Fibroblast of peridontal ligament (primary cell): ENCODE measurements around the gene TAS2R4.
"Not testable (repeated sequence)": the region's sequence is repeated elsewhere in the genome, so short reads cannot be mapped to it uniquely, and the experiment has no call there.

Experiments used
- DNase-seq: peaks from one replicate; pipeline ENCODE4 v3.0.0-alpha.2; 2010; ENCODE audit errors: extremely low read depth

The TAS2R4 gene

DNA sequence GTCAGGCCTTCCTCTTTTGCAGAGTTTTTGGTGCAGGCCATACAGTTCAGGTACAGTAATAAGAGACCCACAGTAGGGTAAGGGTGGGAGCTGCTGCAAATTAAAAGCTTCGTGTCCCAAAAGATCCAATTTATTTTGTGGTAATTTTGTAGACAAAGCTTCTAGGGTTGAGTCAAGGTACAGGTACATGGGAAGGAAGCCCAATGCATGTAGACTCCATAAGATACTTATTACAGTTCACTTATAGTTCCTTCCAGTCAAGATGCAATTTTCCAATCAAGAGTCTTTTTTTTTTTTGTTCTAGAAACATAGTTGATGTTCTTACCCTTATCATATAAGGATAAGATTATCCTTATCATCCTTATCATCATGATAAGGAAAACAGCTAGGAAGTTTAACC lies at the start of gene TAS2R4:
TSS of gene TAS2R4 (plus strand) at position 301 of the 400 bp plus-strand sequence. CDS start 1,815 bp downstream, outside the sequence.
- DNase-seq = no peak

DNA sequence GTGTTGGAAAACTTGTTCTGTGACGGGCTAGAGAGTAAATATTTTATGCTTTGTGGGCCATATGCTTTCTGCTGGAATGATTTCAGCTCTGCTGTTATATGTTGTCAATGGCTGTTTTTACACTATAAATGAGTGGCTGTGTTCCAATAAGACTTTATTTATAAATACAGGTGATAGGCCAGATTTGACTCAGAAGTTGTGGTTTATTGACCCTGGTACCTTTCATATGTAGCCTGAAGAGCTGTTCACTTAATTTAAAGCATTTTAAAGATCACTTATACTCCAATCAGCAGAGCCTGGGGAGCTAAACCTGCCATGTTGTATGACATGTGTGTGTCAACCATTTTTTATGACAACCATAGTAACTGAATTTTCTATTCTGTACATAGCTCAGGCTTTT lies 47.5 kb upstream of the TAS2R4 start:
- DNase-seq = no peak

- DNase-seq = no peak
These were observed 44.9 kb upstream of the TAS2R4 start for GRCh38 chr7:141731476-141732149.

DNA sequence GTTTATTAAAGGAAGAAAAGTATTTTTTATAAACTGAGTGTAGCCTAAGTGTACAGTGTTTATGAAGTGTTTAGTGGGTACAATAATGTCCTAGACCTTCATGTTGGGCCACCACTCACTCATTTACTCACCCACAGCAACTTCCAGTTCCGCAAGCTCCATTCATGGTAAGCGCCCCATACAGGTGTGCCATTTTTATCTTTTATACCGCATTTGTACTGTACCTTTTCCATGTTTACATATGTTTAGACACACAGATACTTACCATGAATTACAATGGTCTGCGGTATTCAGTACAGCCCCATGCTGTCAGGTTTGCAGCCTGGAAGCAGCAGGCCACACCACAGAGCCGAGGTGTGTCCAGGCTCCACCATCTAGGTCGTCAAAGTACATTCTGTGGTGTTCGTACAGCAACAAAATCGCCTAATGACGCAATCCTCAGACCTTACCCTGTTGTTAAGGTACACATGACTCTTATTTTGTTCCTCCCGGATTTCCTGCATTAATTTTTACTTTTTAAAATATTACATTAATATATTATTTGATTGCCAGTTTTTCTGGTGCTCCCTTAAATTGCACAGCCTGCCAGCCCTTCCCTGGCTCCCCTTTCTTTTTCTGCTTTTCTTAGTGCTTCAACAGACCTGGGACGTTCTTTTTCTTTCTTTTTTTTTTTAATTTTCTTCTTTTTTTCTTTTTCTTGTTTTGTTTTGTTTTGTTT lies 39.2 kb upstream of the TAS2R4 start:
- peak; percentile 17 for DNase-seq

DNA sequence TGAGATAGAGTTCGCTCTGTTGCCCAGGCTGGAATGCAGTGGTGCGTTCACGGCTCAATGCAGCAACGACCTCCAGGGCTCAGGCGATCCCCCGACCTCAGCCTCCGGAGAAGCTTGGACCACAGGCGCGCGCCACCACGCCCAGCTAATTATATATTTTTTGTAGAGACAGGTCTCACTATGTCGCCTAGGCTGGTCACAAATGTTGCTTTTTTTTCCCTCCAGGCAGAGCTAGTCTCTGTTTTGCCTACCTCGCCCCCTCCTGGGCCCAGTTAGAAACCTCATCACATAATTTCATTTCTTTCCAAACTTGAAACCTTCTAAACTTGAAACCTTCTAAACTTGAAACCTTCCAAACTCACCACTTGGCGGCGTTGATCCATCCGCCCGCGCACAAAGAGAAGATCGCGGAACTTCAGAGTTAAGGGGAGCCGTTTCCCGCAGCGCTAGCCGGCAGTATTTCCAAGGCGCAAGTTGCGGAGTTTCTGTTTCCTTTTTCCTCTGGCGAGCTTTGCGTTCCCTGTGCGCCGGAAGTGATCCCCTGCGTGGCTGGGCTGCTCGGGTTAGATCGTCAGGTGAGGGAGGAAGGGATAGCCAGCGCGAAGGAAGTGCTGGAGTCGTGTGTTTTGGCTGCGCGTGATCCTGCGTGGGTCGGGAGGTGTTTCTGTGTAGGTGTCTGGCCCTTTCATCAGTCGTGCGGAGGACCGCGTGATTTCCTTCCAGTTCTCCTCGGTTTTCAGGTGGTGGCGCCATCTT lies 38.5 kb upstream of the TAS2R4 start, which contains the start of gene SSBP1:
TSS of gene SSBP1 (plus strand) at position 523 of the 756 bp plus-strand sequence. CDS start 809 bp downstream, outside the sequence.
- DNase-seq = peak; percentile 97

DNA sequence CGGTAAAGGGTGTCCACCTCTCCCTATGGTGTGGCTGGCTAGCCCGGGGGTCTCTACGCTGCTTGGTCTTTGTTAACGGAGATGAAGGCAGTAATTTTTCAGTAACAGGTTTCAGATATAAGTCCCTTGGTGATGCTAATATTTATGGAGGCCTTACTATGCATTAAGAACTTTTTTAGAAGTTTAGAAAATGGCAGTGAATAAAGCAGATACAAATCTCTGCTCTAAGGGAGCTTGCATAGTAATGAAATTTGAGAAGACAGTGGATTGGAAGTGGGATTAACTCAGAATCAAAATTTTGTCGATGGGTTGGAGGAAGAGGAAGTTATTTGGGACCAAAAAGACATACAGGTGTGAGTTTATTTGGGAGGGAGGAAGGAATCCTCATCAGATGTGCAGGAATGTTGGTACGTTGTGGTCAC lies 37.9 kb upstream of the TAS2R4 start:
- no peak for DNase-seq

GRCh38 chr7:141739250-141739649 lies 37.2 kb upstream of the TAS2R4 start:
- DNase-seq = no peak

- DNase-seq = no peak
These were observed 34.2 kb upstream of the TAS2R4 start for GRCh38 chr7:141742229-141742628.

DNA sequence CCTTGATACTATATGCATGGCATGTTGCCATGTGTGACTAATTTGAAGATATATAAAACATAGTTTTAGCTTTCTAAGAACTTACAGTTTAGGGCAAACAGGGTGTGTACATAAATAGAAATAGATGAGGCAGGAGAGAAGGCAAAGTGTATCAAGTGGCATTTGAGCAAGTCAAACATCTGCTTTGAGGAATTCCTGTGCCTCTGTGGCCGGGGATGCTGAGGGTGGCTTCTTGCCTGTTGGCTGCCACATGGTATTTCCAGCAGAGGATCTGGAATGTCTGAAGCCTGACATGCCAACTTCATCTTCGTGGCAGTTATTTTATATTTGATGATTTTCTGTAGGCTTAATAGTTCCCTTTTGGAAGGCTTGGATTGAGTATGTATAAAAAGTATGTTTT lies 32.3 kb upstream of the TAS2R4 start:
- no peak for DNase-seq

GRCh38 chr7:141748396-141748795 lies 28.1 kb upstream of the TAS2R4 start:
- DNase-seq = no peak

GRCh38 chr7:141751904-141752303 lies 24.6 kb upstream of the TAS2R4 start:
- DNase-seq = not testable (repeated sequence)

- no peak for DNase-seq
These were observed 23.8 kb upstream of the TAS2R4 start for GRCh38 chr7:141752634-141753033.

- peak; percentile 7 for DNase-seq
These were observed 21.5 kb upstream of the TAS2R4 start for GRCh38 chr7:141754939-141755338.

GRCh38 chr7:141763797-141764196 lies 12.7 kb upstream of the TAS2R4 start, which contains the start of gene TAS2R3:
Gene TAS2R3 (plus strand): TSS chr7:141764097. CDS start chr7:141764159, 62 bp downstream.
- no peak for DNase-seq

DNA sequence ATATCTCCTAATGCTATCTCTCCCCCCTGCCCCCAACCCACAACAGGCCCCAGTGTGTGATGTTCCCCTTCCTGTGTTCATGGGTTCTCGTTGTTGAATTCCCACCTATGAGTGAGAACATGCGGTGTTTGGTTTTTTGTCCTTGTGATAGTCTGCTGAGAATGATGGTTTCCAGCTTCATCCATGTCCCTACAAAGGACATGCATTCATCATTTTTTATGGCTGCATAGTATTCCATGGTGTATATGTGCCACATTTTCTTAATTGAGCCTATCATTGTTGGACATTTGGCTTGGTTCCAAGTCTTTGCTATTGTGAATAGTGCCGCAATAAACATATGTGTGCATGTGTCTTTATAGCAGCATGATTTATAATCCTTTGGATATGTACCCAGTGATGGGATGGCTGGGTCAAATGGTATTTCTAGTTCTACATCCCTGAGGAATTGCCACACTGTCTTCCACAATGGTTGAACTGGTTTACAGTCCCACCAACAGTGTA lies 6.3 kb upstream of the TAS2R4 start:
- DNase-seq = not testable (repeated sequence)

GRCh38 chr7:141785706-141786552 lies 9.5 kb downstream of the TAS2R4 start:
- peak; percentile 60 for DNase-seq

DNA sequence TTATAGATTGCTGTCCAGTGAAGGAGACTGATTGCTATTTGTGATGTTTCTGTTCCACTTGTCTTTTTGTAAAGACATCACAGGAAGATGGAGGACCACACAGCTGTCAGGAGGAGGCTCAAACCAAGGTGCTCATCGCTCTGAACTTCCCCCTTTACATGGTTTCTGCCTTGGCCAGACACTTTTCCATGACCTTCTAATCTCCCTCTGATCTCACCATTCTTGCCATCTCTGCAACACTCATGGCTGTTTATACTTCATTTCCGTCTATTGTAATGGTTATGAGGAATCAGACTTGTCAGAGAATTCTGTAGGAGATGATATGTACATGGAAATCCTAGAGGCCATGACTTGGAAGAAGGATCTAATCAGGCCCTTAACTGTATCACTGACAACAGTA lies 11.8 kb downstream of the TAS2R4 start:
- DNase-seq = no peak

- no peak for DNase-seq
These were observed 13.4 kb downstream of the TAS2R4 start, which contains the start of gene TAS2R5 for GRCh38 chr7:141789917-141790316. Gene TAS2R5 (plus strand): TSS chr7:141790217. CDS start chr7:141790362, 145 bp downstream.

- DNase-seq = no peak
These were observed 16.1 kb downstream of the TAS2R4 start for GRCh38 chr7:141792526-141792925.

- no peak for DNase-seq
These were observed 43.6 kb downstream of the TAS2R4 start for GRCh38 chr7:141820067-141820466.

DNA sequence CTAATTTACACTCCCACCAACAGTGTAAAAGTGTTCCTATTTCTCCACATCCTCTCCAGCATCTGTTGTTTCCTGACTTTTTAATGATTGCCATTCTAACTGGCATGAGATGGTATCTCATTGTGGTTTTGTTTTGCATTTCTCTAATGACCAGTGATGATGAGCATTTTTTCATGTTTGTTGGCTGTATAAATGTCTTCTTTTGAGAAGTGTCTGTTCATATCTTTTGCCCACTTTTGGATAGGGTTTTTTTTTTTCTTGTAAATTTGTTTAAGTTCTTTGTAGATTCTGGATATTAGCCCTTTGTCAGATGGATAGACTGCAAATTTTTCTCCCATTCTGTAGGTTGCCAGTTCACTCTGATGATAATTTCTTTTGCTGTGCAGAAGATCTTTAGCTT lies 46.0 kb downstream of the TAS2R4 start:
- DNase-seq = not testable (repeated sequence)
